ENCODE data around the gene ZNF750.

The ZNF750 gene

DNA sequence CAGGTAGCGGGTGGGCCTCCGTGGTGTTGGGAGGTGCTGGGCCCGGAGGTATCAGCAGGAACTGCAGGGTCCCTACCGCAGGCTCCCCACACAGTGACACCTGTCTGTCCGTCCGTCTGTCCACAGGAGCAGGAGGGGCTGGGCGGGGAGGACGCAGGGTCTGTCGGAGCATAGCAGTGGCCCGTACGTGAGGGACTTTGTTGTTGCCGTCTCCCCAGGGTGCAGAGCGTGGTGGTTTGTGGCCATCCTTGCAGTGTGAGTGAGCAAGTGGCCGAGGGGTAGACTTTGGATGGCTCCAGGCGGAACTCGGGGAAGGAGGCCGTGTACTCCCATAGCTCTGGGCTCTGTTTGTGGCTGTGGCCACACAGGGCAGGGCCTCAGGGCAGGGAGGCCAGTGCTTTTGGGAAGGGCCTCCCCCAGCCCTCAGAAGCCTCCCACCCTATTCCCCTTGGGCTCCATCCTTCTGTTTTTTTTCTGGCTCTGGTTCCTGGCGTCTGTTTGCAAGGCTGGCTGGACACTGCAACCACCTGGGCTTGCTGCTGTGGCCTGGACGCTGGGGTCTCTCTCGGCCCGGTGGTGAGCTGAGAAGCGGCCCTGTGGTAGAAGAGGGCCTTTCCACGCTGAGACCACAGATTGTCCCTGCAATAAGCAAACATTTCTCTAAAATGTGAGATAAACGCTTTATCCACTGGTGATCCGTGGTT, 41.0 kb upstream of the ZNF750 start:
- TF ChIP-seq, protein P1, sequence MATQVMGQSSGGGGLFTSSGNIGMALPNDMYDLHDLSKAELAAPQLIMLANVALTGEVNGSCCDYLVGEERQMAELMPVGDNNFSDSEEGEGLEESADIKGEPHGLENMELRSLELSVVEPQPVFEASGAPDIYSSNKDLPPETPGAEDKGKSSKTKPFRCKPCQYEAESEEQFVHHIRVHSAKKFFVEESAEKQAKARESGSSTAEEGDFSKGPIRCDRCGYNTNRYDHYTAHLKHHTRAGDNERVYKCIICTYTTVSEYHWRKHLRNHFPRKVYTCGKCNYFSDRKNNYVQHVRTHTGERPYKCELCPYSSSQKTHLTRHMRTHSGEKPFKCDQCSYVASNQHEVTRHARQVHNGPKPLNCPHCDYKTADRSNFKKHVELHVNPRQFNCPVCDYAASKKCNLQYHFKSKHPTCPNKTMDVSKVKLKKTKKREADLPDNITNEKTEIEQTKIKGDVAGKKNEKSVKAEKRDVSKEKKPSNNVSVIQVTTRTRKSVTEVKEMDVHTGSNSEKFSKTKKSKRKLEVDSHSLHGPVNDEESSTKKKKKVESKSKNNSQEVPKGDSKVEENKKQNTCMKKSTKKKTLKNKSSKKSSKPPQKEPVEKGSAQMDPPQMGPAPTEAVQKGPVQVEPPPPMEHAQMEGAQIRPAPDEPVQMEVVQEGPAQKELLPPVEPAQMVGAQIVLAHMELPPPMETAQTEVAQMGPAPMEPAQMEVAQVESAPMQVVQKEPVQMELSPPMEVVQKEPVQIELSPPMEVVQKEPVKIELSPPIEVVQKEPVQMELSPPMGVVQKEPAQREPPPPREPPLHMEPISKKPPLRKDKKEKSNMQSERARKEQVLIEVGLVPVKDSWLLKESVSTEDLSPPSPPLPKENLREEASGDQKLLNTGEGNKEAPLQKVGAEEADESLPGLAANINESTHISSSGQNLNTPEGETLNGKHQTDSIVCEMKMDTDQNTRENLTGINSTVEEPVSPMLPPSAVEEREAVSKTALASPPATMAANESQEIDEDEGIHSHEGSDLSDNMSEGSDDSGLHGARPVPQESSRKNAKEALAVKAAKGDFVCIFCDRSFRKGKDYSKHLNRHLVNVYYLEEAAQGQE (IDR thresholded peaks at IDR 0.05; ENCODE audit: insufficient read depth in 1 of 2, low read depth in 2 of 2, low read length in 2 of 2): no peak
- TF ChIP-seq SIN3A (IDR thresholded peaks at IDR 0.05; ENCODE audit: borderline replicate concordance, insufficient read depth, low read length): no peak
- no peak for TF ChIP-seq FOXP2 (optimal IDR thresholded peaks at IDR 0.05; ENCODE audit: borderline replicate concordance, extremely low read depth, extremely low read length, insufficient read depth)
- TF ChIP-seq TAF1 (IDR thresholded peaks at IDR 0.05; ENCODE audit: borderline replicate concordance, insufficient read depth, low read length): no peak
- no peak for TF ChIP-seq POLR2AphosphoS5 (IDR thresholded peaks at IDR 0.05; ENCODE audit: low read depth, low read length)

- TF ChIP-seq TAF1 (IDR thresholded peaks at IDR 0.05; ENCODE audit: borderline replicate concordance, insufficient read depth, low read length): no peak
- no peak for TF ChIP-seq FOXP2 (optimal IDR thresholded peaks at IDR 0.05; ENCODE audit: borderline replicate concordance, extremely low read depth, extremely low read length, insufficient read depth)
- no peak for TF ChIP-seq SIN3A (IDR thresholded peaks at IDR 0.05; ENCODE audit: borderline replicate concordance, insufficient read depth, low read length)
- TF ChIP-seq, protein P1 (IDR thresholded peaks at IDR 0.05; ENCODE audit: insufficient read depth in 1 of 2, low read depth in 2 of 2, low read length in 2 of 2): no peak
- no peak for TF ChIP-seq POLR2AphosphoS5 (IDR thresholded peaks at IDR 0.05; ENCODE audit: low read depth, low read length)
These were observed 39.4 kb upstream of the ZNF750 start for GRCh38 chr17:82879241-82879640.

DNA sequence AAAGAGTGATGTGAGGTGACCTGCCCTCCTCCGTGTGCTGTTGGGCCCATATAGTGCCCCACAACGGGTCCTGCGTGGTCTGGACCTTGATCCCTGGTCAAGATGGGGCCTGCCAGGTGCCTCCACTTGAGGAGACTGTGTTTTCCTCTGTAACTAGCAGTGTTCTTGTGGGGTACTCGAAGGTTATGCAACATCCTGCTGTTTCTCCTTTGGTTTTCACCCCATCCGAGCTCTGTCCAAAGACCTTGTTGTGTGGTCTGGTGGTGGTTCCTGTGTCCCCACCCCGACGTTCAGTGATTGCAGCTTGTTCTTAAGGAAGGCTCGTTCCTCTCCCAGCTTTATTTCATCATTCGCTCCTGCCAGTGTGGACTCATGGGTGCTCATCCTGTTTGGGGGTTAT, 38.7 kb upstream of the ZNF750 start:
- TF ChIP-seq POLR2AphosphoS5 (IDR thresholded peaks at IDR 0.05; ENCODE audit: low read depth, low read length) (no peak), TAF1 (IDR thresholded peaks at IDR 0.05; ENCODE audit: borderline replicate concordance, insufficient read depth, low read length) (no peak), SIN3A (IDR thresholded peaks at IDR 0.05; ENCODE audit: borderline replicate concordance, insufficient read depth, low read length) (no peak), FOXP2 (optimal IDR thresholded peaks at IDR 0.05; ENCODE audit: borderline replicate concordance, extremely low read depth, extremely low read length, insufficient read depth) (no peak)
- TF ChIP-seq, protein P1 (IDR thresholded peaks at IDR 0.05; ENCODE audit: insufficient read depth in 1 of 2, low read depth in 2 of 2, low read length in 2 of 2): no peak

DNA sequence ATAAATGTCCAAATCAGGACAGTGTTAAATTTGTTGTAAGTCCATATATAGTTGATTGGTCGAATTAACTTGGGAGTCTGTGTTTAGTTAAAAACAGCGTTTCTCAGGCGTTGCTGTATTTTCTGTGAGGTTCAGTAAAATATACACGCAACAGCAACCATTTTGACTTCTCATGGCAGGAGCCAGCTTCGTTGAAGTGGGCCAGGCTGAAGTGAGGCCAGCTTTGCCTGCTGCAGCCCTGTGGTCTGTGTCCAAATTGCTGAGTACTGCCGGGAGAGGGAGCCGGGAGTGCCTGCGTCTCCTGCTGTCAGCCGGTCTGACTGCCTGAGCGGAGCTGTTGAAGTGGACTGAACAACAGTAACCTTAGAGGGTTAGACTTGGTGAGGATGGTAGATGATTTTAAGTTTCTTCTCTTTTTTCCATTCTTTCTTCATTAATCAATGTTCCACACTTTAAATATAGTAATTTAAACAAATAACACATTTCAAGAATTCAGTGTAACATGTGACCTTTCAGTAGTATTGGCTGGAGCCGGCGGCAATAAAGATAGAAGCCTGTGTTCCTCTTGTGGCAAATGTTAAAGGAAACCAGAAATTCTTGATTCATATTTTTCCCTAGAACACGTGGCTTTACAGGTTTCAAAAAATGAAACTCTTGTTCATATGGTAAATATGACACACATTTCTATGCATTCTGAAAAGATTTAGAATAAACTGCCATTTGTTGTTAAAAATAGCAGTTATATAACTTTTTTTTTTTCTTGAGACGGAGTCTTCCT, 37.0 kb upstream of the ZNF750 start:
- TF ChIP-seq POLR2AphosphoS5 (IDR thresholded peaks at IDR 0.05; ENCODE audit: low read depth, low read length) (no peak), SIN3A (IDR thresholded peaks at IDR 0.05; ENCODE audit: borderline replicate concordance, insufficient read depth, low read length) (no peak), TAF1 (IDR thresholded peaks at IDR 0.05; ENCODE audit: borderline replicate concordance, insufficient read depth, low read length) (no peak), FOXP2 (optimal IDR thresholded peaks at IDR 0.05; ENCODE audit: borderline replicate concordance, extremely low read depth, extremely low read length, insufficient read depth) (no peak)
- TF ChIP-seq, protein P1 (IDR thresholded peaks at IDR 0.05; ENCODE audit: insufficient read depth in 1 of 2, low read depth in 2 of 2, low read length in 2 of 2): no peak
